Esophagus squamous epithelium (tissue), 5 donors: ENCODE measurements around the gene PLXND1. TPM values are rescaled to one million over a fixed set of nuclear protein-coding genes. Genes with fewer than 3 reads are reported as not detected.
A peak's percentile ranks its signal among the peaks of the same experiment; 100 is the strongest.

Experiments used
- DNase-seq: peaks from one replicate; lab custom pipeline; 2025; lab: John Stamatoyannopoulos, UW
- H3K27ac ChIP-seq, 4 donors: fragments of 200-600 bp; sonication (generic); one replicate each; pipeline ENCODE4 v1.5.1; 2016 to 2019; ENCODE audit warnings: mild to moderate bottlenecking in 1 of 4
- H3K27me3 ChIP-seq, 4 donors: fragments of 200-600 bp; sonication (generic); 1 replicate in 3 of 4; 2 replicates in 1 of 4; pipeline versions ENCODE4 v1.5.1 to v1.6.0; 2017 to 2021; ENCODE audit warnings: antibody characterized with exemption in 1 of 4
- H3K36me3 ChIP-seq, 3 donors: fragments of 200-600 bp; sonication (generic); one replicate each; pipeline ENCODE4 v1.5.1; 2016 to 2019
- H3K4me1 ChIP-seq, 3 donors: fragments of 200-600 bp; sonication (generic); one replicate each; pipeline ENCODE4 v1.5.1; 2017 to 2019
- H3K4me3 ChIP-seq, 4 donors: fragments of 200-600 bp; sonication (generic); 1 replicate in 3 of 4; 2 replicates in 1 of 4; pipeline ENCODE4 v1.5.1; 2016 to 2019; ENCODE audit warnings: mild to moderate bottlenecking in 2 of 4, moderate library complexity in 1 of 4
- H3K9me3 ChIP-seq, 3 donors: fragments of 200-600 bp; sonication (generic); one replicate each; pipeline ENCODE4 v1.5.1; 2016 to 2019
- CTCF ChIP-seq, 6 experiments: fragments of 450-650 bp in 4 of 6; fragments of 200-600 bp in 2 of 6; sonication (generic) in 2 of 6; IDR thresholded peaks; one replicate each; pipeline ENCODE4 v1.5.1; 2016 to 2019; ENCODE audit warnings: antibody characterized with exemption in 6 of 6, mild to moderate bottlenecking in 4 of 6, moderate library complexity in 4 of 6
- POLR2A ChIP-seq, 4 donors: fragments of 450-650 bp; IDR thresholded peaks; one replicate each; pipeline ENCODE4 v1.6.1; 2017; ENCODE audit warnings: antibody characterized with exemption in 4 of 4, mild to moderate bottlenecking in 4 of 4, moderate library complexity in 3 of 4
- WGBS, 2 donors: methylation state at CpG; one replicate each; pipeline ENCODE4 v1.1.5; 2018; 5-methylcytosine and 5-hydroxymethylcytosine counted together
- intact Hi-C: fragments of 100-400 bp; cut with DNase I; formaldehyde crosslinking; loops from one replicate; pipeline ENCODE4 v1.15.0; 2022
- total RNA-seq, 4 donors: library from RNA; depleted of rRNA; stranded (reverse); fragments of >200 nt; gene quantifications; one replicate each; pipeline ENCODE4 v1.1.0, GENCODE V29; 2016
- donor health status: DM: yes; HTN: yes; CAD: no.

The PLXND1 gene
- total RNA-seq, 4 donors from 2014 or later = 4.5 to 66.0 (median 24.4) TPM

- Histone ChIP-seq H3K4me3 (no peak overlapping the region), H3K36me3 (peaks cover 0 to 77% (median 6%) of the 10 kb centered on the region in 3 donors), H3K4me1 (peaks cover 13 to 62% (median 28%) of the 10 kb centered on the region in 3 donors), H3K9me3 (no peaks in the 10 kb centered on the region), H3K27ac (peak overlapping the region in 2 of 4 donors; percentile 47 to 54), H3K27me3 (no peaks in the 10 kb centered on the region)
- WGBS, 2 donors = 100% methylated on average over 2 to 4 of the region's 21 CpGs
- DNase-seq = no peak
- intact Hi-C loops = no loop called here
- TF ChIP-seq POLR2A (IDR thresholded peaks at IDR 0.05) = no peak
- TF ChIP-seq CTCF (IDR thresholded peaks at IDR 0.05) = no peak
Observed at GRCh38 chr3:129564981-129565644, 41.4 kb downstream of the PLXND1 start.

- peak overlapping the region; percentile 11 to 54 (median 37) for H3K27ac ChIP-seq
- H3K4me3 ChIP-seq = no peak overlapping the region
- no peak for TF ChIP-seq POLR2A (IDR thresholded peaks at IDR 0.05)
- no peak for TF ChIP-seq CTCF (IDR thresholded peaks at IDR 0.05)
- no peaks in the 10 kb centered on the region for H3K27me3 ChIP-seq
- H3K9me3 ChIP-seq = no peaks in the 10 kb centered on the region
- no peak for DNase-seq
- intact Hi-C loops = no loop called here
- 76 to 82% methylated on average over 5 to 6 of the region's 8 CpGs for WGBS, 2 donors
- peaks cover 13 to 73% (median 33%) of the 10 kb centered on the region in 3 donors for H3K4me1 ChIP-seq
- H3K36me3 ChIP-seq = peaks cover 0 to 77% (median 0%) of the 10 kb centered on the region in 3 donors
Observed at GRCh38 chr3:129563850-129564535, 42.5 kb downstream of the PLXND1 start.

- no peaks in the 10 kb centered on the region for H3K9me3 ChIP-seq
- no peaks in the 10 kb centered on the region for H3K27me3 ChIP-seq
- 80 to 90% methylated on average over 1 to 2 of the region's 12 CpGs for WGBS, 2 donors
- peak overlapping the region in 3 of 4 donors; percentile 11 to 54 (median 29) for H3K27ac ChIP-seq
- H3K4me1 ChIP-seq = peaks cover 13 to 80% (median 36%) of the 10 kb centered on the region in 3 donors
- DNase-seq = no peak
- H3K36me3 ChIP-seq = peaks cover 0 to 82% (median 0%) of the 10 kb centered on the region in 3 donors
- TF ChIP-seq CTCF (IDR thresholded peaks at IDR 0.05) (no peak), POLR2A (IDR thresholded peaks at IDR 0.05) (no peak)
- H3K4me3 ChIP-seq = no peak overlapping the region
- intact Hi-C loops = no loop called here
Observed at GRCh38 chr3:129563332-129563731, 43.1 kb downstream of the PLXND1 start.

- Histone ChIP-seq H3K27ac (no peak overlapping the region), H3K36me3 (peaks cover 0 to 85% (median 0%) of the 10 kb centered on the region in 3 donors), H3K27me3 (no peaks in the 10 kb centered on the region), H3K4me1 (peaks cover 14 to 84% (median 40%) of the 10 kb centered on the region in 3 donors), H3K4me3 (no peak overlapping the region), H3K9me3 (no peaks in the 10 kb centered on the region)
- WGBS, 2 donors = 90 to 93% methylated on average over 8 of the region's 19 CpGs
- DNase-seq = no peak
- TF ChIP-seq CTCF (IDR thresholded peaks at IDR 0.05) (no peak), POLR2A (IDR thresholded peaks at IDR 0.05) (no peak)
- intact Hi-C loops = no loop called here
Observed at GRCh38 chr3:129562803-129563202, 43.7 kb downstream of the PLXND1 start.
